ENCODE data around the gene KLK3.

The KLK3 gene

GRCh38 chr19:50897191-50897607 lies 42.5 kb downstream of the KLK3 start:
- peak overlapping the region; percentile 58 to 83 (median 72) for H3K4me2 ChIP-seq

GRCh38 chr19:50897612-50898011 lies 42.9 kb downstream of the KLK3 start:
- H3K27me3 ChIP-seq, result no peaks in the 10 kb centered on the region
- no peaks in the 10 kb centered on the region; a peak in 1 of 22 replicates for H3K9me3 ChIP-seq (replicated peaks in 1 of 11)
- H3K4me1 ChIP-seq, result peaks cover 19 to 37% (median 28%) of the 10 kb centered on the region in 10 experiments
- peak overlapping the region in 8 of 11 experiments; percentile 8 to 71 (median 60); a peak in 8 of 22 replicates for H3K9ac ChIP-seq
- no peak for TF ChIP-seq Cebpa-rat (IDR thresholded peaks at IDR 0.05)
- no peaks in the 10 kb centered on the region for H3K36me3 ChIP-seq
- peak overlapping the region in 10 of 11 experiments; percentile 62 to 82 (median 73); a peak in 19 of 22 replicates for H3K27ac ChIP-seq
- H3K4me2 ChIP-seq, result peak overlapping the region; percentile 58 to 83 (median 72)
- no peak overlapping the region for H3K4me3 ChIP-seq
- H4K20me1 ChIP-seq, result no peaks in the 10 kb centered on the region

More at GRCh38 chr19:50897191-50897607, 42.5 kb downstream of the KLK3 start:
- Histone ChIP-seq H3K27me3 (no peaks in the 10 kb centered on the region), H3K9me3 (replicated peaks in 1 of 11) (no peaks in the 10 kb centered on the region; a peak in 1 of 22 replicates), H3K27ac (peak overlapping the region; percentile 8 to 82 (median 72); a peak in 21 of 22 replicates), H4K20me1 (no peaks in the 10 kb centered on the region), H3K36me3 (no peaks in the 10 kb centered on the region), H3K4me1 (peaks cover 19 to 37% (median 28%) of the 10 kb centered on the region in 10 experiments), H3K9ac (peak overlapping the region in 9 of 11 experiments; percentile 8 to 71 (median 61); a peak in 17 of 22 replicates), H3K4me3 (no peak overlapping the region)
- no peak for TF ChIP-seq Cebpa-rat (IDR thresholded peaks at IDR 0.05)

DNA sequence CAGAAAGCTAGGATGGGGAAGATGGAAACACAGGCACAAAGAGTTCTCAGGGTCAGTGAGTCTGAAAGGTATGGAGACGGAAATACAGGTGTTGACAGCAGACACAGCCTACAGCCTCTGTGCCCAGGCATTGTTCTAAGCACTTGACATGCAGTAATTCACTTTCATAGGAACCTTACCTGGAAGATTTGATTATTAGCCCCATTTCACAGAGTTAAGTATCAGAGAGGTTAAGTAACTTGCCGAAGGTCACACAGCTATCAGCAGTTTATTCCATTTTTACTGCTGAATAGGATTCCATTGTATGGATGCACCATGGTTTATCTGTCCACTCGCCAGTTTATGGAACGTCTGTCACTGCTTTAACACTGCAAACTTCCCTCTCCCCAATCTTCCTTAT lies 43.3 kb downstream of the KLK3 start:
- H3K4me3 ChIP-seq, result no peak overlapping the region
- H3K9me3 ChIP-seq (replicated peaks in 1 of 11), result no peaks in the 10 kb centered on the region; a peak in 1 of 22 replicates
- peak overlapping the region in 1 of 11 experiments; percentile 62; a peak in 1 of 22 replicates for H3K9ac ChIP-seq
- peaks cover 19 to 37% (median 28%) of the 10 kb centered on the region in 10 experiments for H3K4me1 ChIP-seq
- H4K20me1 ChIP-seq, result no peaks in the 10 kb centered on the region
- H3K36me3 ChIP-seq, result no peaks in the 10 kb centered on the region
- peak overlapping the region in 7 of 11 experiments; percentile 62 to 82 (median 76); a peak in 12 of 22 replicates for H3K27ac ChIP-seq
- no peaks in the 10 kb centered on the region for H3K27me3 ChIP-seq
- peak overlapping the region in 7 of 11 experiments; percentile 69 to 82 (median 72); a peak in 9 of 22 replicates for H3K4me2 ChIP-seq
- no peak for TF ChIP-seq Cebpa-rat (IDR thresholded peaks at IDR 0.05)

DNA sequence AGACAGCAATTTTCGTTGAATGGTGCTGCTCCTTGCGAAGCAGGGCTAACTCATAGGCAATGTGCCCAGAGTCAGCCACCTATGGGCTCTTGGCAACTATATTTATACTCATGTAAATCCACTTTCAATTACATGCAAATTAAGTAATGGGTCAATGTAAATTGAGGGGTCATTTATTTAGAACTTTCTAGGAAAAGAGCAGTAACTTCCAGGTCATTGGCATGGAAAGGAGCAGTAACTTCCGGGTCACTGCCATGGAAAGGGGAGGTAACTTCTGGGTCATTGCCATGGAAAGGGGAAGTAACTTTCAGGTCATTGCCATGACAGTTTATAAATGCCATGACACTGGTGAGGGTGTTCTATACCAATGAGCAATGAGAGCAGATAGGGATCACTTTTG lies 44.9 kb downstream of the KLK3 start:
- Histone ChIP-seq H3K9ac (no peak overlapping the region), H3K4me1 (peaks cover 19 to 34% (median 28%) of the 10 kb centered on the region in 10 experiments), H3K36me3 (no peaks in the 10 kb centered on the region), H3K9me3 (replicated peaks in 1 of 11) (no peaks in the 10 kb centered on the region), H3K27me3 (no peaks in the 10 kb centered on the region), H3K4me2 (no peak overlapping the region), H4K20me1 (no peaks in the 10 kb centered on the region), H3K4me3 (no peak overlapping the region), H3K27ac (no peak overlapping the region; a peak in 1 of 22 replicates)
- no peak for TF ChIP-seq Cebpa-rat (IDR thresholded peaks at IDR 0.05)

- Histone ChIP-seq H3K4me1 (peaks cover under 1 to 4% (median 3%) of the 10 kb centered on the region in 10 experiments; a peak in 17 of 20 replicates), H3K4me3 (no peak overlapping the region), H3K9ac (no peak overlapping the region), H3K27me3 (peaks cover 0 to 5% (median 0%) of the 10 kb centered on the region in 11 experiments; a peak in 1 of 22 replicates), H3K36me3 (no peaks in the 10 kb centered on the region), H4K20me1 (no peaks in the 10 kb centered on the region), H3K27ac (no peak overlapping the region), H3K9me3 (replicated peaks in 1 of 11) (no peaks in the 10 kb centered on the region), H3K4me2 (no peak overlapping the region)
- no peak for TF ChIP-seq Cebpa-rat (IDR thresholded peaks at IDR 0.05)
Measured at GRCh38 chr19:50902640-50903039, 47.9 kb downstream of the KLK3 start.

DNA sequence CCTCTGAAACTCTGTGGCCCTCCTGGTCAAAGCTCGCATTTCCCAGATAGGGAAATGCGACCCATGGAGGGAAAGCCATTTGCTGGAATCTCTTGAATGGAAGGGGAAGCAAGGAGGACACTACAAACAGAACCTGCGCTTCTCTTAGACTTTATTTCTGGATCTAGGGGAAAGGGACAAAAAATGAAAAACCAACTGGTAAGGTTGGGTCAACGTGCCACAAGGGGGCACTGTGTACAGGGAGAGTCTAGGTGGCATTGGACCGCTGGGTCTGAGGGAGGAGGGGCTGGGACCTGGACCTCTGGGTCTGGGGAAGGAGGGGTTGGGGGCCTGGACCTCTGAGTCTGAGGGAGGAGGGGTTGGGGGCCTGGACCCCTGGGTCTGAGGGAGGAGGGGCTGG lies 51.5 kb downstream of the KLK3 start:
- Histone ChIP-seq H3K4me1 (peaks cover 0 to 8% (median 0%) of the 10 kb centered on the region in 10 experiments; a peak in 2 of 20 replicates), H3K27ac (no peak overlapping the region), H3K36me3 (no peaks in the 10 kb centered on the region), H4K20me1 (peaks cover 0 to 4% (median 0%) of the 10 kb centered on the region in 11 experiments; a peak in 4 of 22 replicates), H3K27me3 (peaks cover 16 to 36% (median 27%) of the 10 kb centered on the region in 11 experiments), H3K9ac (no peak overlapping the region), H3K4me2 (no peak overlapping the region), H3K9me3 (replicated peaks in 1 of 11) (no peaks in the 10 kb centered on the region), H3K4me3 (no peak overlapping the region)
- TF ChIP-seq Cebpa-rat (IDR thresholded peaks at IDR 0.05), result no peak

DNA sequence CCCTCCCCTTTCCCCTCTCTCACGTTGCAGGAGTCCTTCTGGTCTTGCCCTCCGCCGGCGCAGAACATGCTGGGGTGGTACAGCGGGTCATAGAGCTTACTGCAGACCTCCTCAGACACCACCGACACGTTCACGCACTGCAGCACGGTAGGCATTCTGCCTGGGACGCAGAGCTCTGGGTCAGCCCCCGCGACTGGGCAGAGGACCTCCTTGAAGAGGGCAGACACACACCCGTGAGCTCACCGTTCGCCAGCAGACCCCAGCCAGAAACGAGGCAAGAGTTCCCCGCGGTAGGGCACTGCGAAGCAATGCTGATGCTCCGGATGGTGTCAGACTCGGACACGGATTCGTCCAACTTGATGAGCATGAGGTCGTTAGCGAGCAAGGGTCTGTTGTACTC lies 53.6 kb downstream of the KLK3 start:
- no peaks in the 10 kb centered on the region for H3K36me3 ChIP-seq
- H3K9me3 ChIP-seq (replicated peaks in 1 of 11), result no peaks in the 10 kb centered on the region
- no peak overlapping the region for H3K27ac ChIP-seq
- no peak overlapping the region for H3K9ac ChIP-seq
- H4K20me1 ChIP-seq, result peaks cover 0 to 7% (median 0%) of the 10 kb centered on the region in 11 experiments; a peak in 6 of 22 replicates
- no peak overlapping the region for H3K4me3 ChIP-seq
- peaks cover 0 to 15% (median 4%) of the 10 kb centered on the region in 10 experiments; a peak in 5 of 20 replicates for H3K4me1 ChIP-seq
- peaks cover 38 to 57% (median 48%) of the 10 kb centered on the region in 11 experiments for H3K27me3 ChIP-seq
- no peak for TF ChIP-seq Cebpa-rat (IDR thresholded peaks at IDR 0.05)
- H3K4me2 ChIP-seq, result no peak overlapping the region

DNA sequence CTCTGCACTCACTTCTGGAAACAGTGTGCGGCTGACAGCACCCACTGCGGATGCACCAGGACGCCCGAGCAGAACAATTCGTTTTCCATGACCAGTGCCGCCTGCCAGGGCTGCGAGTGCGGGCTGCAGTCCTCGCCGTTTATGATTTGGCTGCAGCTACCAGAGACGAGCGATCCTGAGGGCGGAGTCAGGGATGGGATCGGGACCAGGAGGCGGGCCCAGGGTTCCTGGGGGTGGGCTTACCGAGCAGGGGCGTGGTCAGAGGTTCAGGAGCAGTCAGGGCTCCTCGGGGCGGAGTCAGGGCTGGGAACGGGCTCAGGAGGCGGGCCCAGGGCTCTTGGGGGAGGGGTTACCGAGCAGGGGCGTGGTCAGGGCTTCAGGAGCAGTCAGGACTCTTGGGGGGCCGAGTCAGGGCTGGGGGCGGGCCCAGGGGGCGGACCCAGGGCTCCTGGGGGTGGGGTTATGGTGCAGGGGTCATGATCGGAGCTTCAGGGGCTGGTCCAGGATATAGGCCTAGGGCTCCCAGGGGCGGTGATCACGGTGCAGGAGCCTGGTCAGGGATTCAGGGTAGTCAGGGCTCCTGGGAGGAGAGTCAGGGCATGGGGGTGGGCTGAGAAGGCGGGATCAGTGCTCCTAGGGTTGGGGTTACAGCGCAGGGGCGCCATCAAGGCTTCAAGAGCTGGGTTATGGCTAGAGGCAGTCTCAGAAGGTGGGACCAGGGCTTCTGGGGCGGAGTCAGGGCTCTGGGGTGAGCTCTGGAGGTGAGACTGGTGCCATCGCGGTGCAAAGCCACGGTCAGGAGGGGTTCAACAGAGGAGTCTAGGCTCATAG lies 54.7 kb downstream of the KLK3 start:
- Histone ChIP-seq H3K9me3 (replicated peaks in 1 of 11) (no peaks in the 10 kb centered on the region), H3K4me3 (peak overlapping the region in 8 of 10 experiments; percentile 14 to 46 (median 36); a peak in 10 of 20 replicates), H3K9ac (no peak overlapping the region), H3K36me3 (no peaks in the 10 kb centered on the region), H3K27me3 (peaks cover 46 to 68% (median 55%) of the 10 kb centered on the region in 11 experiments), H3K4me2 (peak overlapping the region; percentile 42 to 79 (median 56); a peak in 21 of 22 replicates), H4K20me1 (peaks cover 0 to 7% (median 0%) of the 10 kb centered on the region in 11 experiments; a peak in 6 of 22 replicates), H3K27ac (no peak overlapping the region), H3K4me1 (peaks cover 0 to 15% (median 4%) of the 10 kb centered on the region in 10 experiments; a peak in 5 of 20 replicates)
- TF ChIP-seq Cebpa-rat (IDR thresholded peaks at IDR 0.05), result no peak

All from BLaER1 treated with 17β-estradiol and CSF1 and Interleukin-3, amounts not matched to agents 10 nM and 100 nM (cell line).